HFF-Myc (cell line): ENCODE measurements around the gene CPB1.

Experiments
- DNase-seq: peaks from one replicate; pipeline ENCODE4 v3.0.0-alpha.2; 2011; ENCODE audit warnings: low read depth; ENCODE audit errors: extremely low read depth
- H3K4me3 ChIP-seq: replicated peaks from 2 replicates; pipeline ENCODE4 v1.5.1; 2011; ENCODE audit warnings: low read depth, mild to moderate bottlenecking, control low read depth, low read length
- TF ChIP-seq, protein P1 (sequence below): IDR thresholded peaks from 2 replicates; pipeline ENCODE4 v1.5.1; 2012; ENCODE audit warnings: mild to moderate bottlenecking, low read depth, low read length, control low read depth; ENCODE audit errors: missing control alignments

The CPB1 gene

GRCh38 chr3:148791920-148792319 lies 35.7 kb upstream of the CPB1 start:
- no peak for DNase-seq
- H3K4me3 ChIP-seq = no peak overlapping the region
- TF ChIP-seq, protein P1, sequence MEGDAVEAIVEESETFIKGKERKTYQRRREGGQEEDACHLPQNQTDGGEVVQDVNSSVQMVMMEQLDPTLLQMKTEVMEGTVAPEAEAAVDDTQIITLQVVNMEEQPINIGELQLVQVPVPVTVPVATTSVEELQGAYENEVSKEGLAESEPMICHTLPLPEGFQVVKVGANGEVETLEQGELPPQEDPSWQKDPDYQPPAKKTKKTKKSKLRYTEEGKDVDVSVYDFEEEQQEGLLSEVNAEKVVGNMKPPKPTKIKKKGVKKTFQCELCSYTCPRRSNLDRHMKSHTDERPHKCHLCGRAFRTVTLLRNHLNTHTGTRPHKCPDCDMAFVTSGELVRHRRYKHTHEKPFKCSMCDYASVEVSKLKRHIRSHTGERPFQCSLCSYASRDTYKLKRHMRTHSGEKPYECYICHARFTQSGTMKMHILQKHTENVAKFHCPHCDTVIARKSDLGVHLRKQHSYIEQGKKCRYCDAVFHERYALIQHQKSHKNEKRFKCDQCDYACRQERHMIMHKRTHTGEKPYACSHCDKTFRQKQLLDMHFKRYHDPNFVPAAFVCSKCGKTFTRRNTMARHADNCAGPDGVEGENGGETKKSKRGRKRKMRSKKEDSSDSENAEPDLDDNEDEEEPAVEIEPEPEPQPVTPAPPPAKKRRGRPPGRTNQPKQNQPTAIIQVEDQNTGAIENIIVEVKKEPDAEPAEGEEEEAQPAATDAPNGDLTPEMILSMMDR = no peak

- no peak for DNase-seq
- TF ChIP-seq, protein P1 = no peak
- H3K4me3 ChIP-seq = no peak overlapping the region
Measured at GRCh38 chr3:148792516-148792915, 35.1 kb upstream of the CPB1 start.

- TF ChIP-seq, protein P1 = no peak
- no peak for DNase-seq
- H3K4me3 ChIP-seq = no peak overlapping the region
Measured at GRCh38 chr3:148796799-148797198, 30.8 kb upstream of the CPB1 start.

GRCh38 chr3:148797795-148798194 lies 29.8 kb upstream of the CPB1 start:
- DNase-seq = no peak
- TF ChIP-seq, protein P1 = no peak
- no peak overlapping the region for H3K4me3 ChIP-seq

- TF ChIP-seq, protein P1 = no peak
- DNase-seq = no peak
- no peak overlapping the region for H3K4me3 ChIP-seq
Measured at GRCh38 chr3:148800414-148800813, 27.2 kb upstream of the CPB1 start.

DNA sequence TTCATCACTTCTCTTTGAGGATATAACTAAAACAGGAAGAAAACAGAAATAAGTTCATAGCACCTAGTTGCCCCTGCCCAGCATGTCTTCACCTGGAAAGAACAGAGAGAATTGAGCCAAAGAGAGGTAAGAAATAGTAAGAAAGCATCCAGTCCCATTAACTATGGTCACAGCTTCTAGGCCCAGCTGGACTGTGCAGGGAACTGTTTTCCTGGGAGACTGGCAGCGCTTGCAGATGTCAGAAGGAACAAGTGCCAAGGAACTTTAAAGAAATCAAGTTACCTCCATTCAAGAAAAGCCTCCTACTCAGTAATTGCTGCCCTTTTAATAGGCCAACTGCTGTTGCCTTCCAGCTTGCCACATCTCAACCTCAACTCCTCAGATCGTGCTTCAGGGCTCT lies 17.8 kb upstream of the CPB1 start:
- TF ChIP-seq, protein P1 = no peak
- no peak for DNase-seq
- H3K4me3 ChIP-seq = no peak overlapping the region
